Stomach (tissue), 4 donors: ENCODE data around the gene ANO1.

Experiments
- EP300 ChIP-seq: sonication (generic); formaldehyde crosslinking; IDR thresholded peaks from one replicate; pipeline ENCODE4 v1.6.1; 2017; ENCODE audit warnings: antibody characterized with exemption
- POLR2A ChIP-seq, 4 donors: fragments of 450-650 bp; IDR thresholded peaks; one replicate each; pipeline ENCODE4 v1.6.1; 2016; ENCODE audit warnings: antibody characterized with exemption in 4 of 4, control low read depth in 2 of 4, mild to moderate bottlenecking in 1 of 4, moderate library complexity in 1 of 4
- TF ChIP-seq, protein P1 (sequence below), 7 experiments: fragments of 450-650 bp in 4 of 7; fragments of 200-600 bp in 3 of 7; sonication (generic) in 3 of 7; IDR thresholded peaks; one replicate each; pipeline ENCODE4 v1.5.1; 2016 to 2019; ENCODE audit warnings: antibody characterized with exemption in 7 of 7, control low read depth in 2 of 7, mild to moderate bottlenecking in 1 of 7

DNA sequence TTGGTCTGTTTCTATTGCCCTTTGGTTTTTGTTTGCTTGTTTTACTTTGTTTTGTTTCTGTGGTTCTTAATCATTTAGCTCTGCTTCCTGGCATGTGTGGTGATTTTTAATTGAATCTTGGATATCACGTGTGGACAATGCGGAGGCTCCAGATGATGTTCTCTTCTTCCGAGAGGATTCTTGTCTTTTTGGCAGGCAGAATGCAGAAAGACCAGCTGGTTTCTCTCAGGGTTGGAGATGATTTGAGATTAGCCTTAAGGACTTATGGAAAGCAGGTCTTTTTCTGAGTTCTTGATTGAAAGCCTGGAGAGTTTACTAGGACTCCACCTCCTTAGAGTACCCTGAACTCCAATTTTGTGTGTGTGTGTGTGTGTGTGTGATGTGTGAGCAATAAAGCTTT lies 21.0 kb upstream of the ANO1 start:
- TF ChIP-seq, protein P1, sequence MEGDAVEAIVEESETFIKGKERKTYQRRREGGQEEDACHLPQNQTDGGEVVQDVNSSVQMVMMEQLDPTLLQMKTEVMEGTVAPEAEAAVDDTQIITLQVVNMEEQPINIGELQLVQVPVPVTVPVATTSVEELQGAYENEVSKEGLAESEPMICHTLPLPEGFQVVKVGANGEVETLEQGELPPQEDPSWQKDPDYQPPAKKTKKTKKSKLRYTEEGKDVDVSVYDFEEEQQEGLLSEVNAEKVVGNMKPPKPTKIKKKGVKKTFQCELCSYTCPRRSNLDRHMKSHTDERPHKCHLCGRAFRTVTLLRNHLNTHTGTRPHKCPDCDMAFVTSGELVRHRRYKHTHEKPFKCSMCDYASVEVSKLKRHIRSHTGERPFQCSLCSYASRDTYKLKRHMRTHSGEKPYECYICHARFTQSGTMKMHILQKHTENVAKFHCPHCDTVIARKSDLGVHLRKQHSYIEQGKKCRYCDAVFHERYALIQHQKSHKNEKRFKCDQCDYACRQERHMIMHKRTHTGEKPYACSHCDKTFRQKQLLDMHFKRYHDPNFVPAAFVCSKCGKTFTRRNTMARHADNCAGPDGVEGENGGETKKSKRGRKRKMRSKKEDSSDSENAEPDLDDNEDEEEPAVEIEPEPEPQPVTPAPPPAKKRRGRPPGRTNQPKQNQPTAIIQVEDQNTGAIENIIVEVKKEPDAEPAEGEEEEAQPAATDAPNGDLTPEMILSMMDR (IDR thresholded peaks at IDR 0.05), result no peak
- no peak for TF ChIP-seq POLR2A (IDR thresholded peaks at IDR 0.05)
- no peak for TF ChIP-seq EP300
